Prostate gland (tissue), 2 donors: ENCODE results near the gene DVL1. TPM values are rescaled to one million over a fixed set of nuclear protein-coding genes. Genes with fewer than 3 reads are reported as not detected.

Experiments used
- DNase-seq: peaks from one replicate; pipeline ENCODE4 v3.0.0-alpha.2; 2019; ENCODE audit warnings: low spot score
- H3K27ac ChIP-seq, 2 donors: fragments of 200-600 bp; sonication (generic); 2 replicates each; pipeline ENCODE4 v1.5.1; 2017 to 2019
- H3K27me3 ChIP-seq: fragments of 200-600 bp; sonication (generic); replicated peaks from 2 replicates; pipeline ENCODE4 v1.5.1; 2019; ENCODE audit not compliant: insufficient read depth
- H3K36me3 ChIP-seq, 2 donors: fragments of 200-600 bp; sonication (generic); 1 replicate in 1 of 2; 2 replicates in 1 of 2; pipeline versions ENCODE4 v1.5.1 to v1.8.1; 2017 to 2019
- H3K4me1 ChIP-seq: fragments of 200-600 bp; sonication (generic); replicated peaks from 2 replicates; pipeline ENCODE4 v1.5.1; 2019
- H3K4me3 ChIP-seq, 2 donors: fragments of 200-600 bp; sonication (generic); 2 replicates each; pipeline ENCODE4 v1.5.1; 2017 to 2019
- H3K9me3 ChIP-seq: fragments of 200-600 bp; sonication (generic); 2 replicates; pipeline ENCODE4 v1.5.1; 2017
- POLR2A ChIP-seq: fragments of 450-650 bp; IDR thresholded peaks from one replicate; pipeline ENCODE4 v1.6.1; 2016; ENCODE audit warnings: antibody characterized with exemption, mild to moderate bottlenecking
- POLR2AphosphoS5 ChIP-seq: sonication (generic); formaldehyde crosslinking; IDR thresholded peaks from one replicate; pipeline ENCODE4 v1.6.1; 2017; ENCODE audit warnings: antibody characterized with exemption
- WGBS: methylation state at CpG from one replicate; pipeline ENCODE4 v1.1.5; 2018; 5-methylcytosine and 5-hydroxymethylcytosine counted together
- intact Hi-C: fragments of 100-400 bp; cut with DNase I; formaldehyde crosslinking; loops from one replicate; pipeline ENCODE4 v1.14.2; 2022
- total RNA-seq, 2 donors: library from RNA; depleted of rRNA; stranded (reverse); fragments of >200 nt; gene quantifications; one replicate each; pipeline ENCODE4 v1.1.0, GENCODE V29; 2016
- TF ChIP-seq, protein P1 (sequence below), 4 experiments: fragments of 200-600 bp in 2 of 4; fragments of 450-650 bp in 2 of 4; sonication (generic) in 2 of 4; IDR thresholded peaks; 1 replicate in 3 of 4; 2 replicates in 1 of 4; pipeline ENCODE4 v1.5.1; 2016 to 2019; ENCODE audit warnings: antibody characterized with exemption in 4 of 4, mild to moderate bottlenecking in 2 of 4, moderate library complexity in 2 of 4

DVL1 gene
- total RNA-seq, 2 donors from 2014 or later, result 70.5 to 165 TPM

DNA sequence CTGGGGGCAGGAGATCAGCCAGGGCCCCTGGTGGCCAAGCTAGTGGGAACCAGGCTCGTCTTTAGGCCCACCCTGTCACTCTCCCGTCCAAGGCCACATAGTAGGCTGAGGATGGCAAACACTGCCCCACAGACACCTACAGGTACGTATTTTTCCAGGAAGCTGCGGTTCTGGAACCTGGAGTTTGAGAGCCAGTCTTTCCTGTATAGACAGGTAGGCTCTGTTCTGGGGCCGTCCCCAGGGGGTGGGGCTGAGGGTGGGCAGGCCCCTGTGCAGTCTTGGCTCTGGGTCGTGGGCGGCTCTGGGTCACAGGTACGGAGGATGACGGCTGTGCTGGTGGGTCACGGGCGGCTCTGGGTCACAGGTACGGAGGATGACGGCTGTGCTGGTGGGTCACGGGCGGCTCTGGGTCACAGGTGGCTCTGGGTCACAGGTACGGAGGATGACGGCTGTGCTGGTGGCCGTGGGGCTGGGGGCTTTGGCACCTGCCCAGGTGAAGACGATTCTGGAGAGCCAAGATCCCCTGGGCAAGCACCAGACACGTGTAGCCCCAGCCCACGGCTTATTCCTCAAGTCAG lies 38.7 kb downstream of the DVL1 start:
- WGBS, result 72% methylated on average over 21 of the region's 21 CpGs
- intact Hi-C loops, result no loop called here
- TF ChIP-seq POLR2A, result no peak
- TF ChIP-seq, protein P1, sequence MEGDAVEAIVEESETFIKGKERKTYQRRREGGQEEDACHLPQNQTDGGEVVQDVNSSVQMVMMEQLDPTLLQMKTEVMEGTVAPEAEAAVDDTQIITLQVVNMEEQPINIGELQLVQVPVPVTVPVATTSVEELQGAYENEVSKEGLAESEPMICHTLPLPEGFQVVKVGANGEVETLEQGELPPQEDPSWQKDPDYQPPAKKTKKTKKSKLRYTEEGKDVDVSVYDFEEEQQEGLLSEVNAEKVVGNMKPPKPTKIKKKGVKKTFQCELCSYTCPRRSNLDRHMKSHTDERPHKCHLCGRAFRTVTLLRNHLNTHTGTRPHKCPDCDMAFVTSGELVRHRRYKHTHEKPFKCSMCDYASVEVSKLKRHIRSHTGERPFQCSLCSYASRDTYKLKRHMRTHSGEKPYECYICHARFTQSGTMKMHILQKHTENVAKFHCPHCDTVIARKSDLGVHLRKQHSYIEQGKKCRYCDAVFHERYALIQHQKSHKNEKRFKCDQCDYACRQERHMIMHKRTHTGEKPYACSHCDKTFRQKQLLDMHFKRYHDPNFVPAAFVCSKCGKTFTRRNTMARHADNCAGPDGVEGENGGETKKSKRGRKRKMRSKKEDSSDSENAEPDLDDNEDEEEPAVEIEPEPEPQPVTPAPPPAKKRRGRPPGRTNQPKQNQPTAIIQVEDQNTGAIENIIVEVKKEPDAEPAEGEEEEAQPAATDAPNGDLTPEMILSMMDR (IDR thresholded peaks at IDR 0.05), result no peak
- TF ChIP-seq POLR2AphosphoS5, result peak; percentile 66
- Histone ChIP-seq H3K4me3 (no peak overlapping the region), H3K9me3 (no peaks in the 10 kb centered on the region), H3K27me3 (no peaks in the 10 kb centered on the region), H3K27ac (peak overlapping the region in 1 of 2 donors; percentile 93), H3K4me1 (peaks cover 30% of the 10 kb centered on the region), H3K36me3 (peaks cover 0 to 33% of the 10 kb centered on the region in 2 donors)
- DNase-seq, result peak; percentile 61

DNA sequence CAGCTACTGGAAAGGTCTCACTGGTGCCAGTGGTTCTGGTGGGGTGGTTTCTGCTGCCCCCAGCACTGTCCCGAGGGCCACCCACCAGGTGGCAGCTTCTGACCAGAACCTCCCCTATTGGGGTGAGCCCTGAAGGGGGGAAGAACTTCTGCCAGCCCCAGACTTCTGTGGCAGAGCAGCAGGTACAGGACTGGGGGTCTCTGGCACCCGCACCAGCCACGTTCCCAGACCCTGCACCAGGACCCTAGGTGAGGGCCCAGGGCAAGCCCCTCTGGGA lies 39.2 kb downstream of the DVL1 start:
- Histone ChIP-seq H3K27me3 (no peaks in the 10 kb centered on the region), H3K9me3 (no peaks in the 10 kb centered on the region), H3K4me1 (peaks cover 35% of the 10 kb centered on the region), H3K27ac (peak overlapping the region in 1 of 2 donors; percentile 93), H3K4me3 (peak overlapping the region in 1 of 2 donors; percentile 79), H3K36me3 (peaks cover 0 to 33% of the 10 kb centered on the region in 2 donors)
- TF ChIP-seq, protein P1 (IDR thresholded peaks at IDR 0.05), result no peak
- TF ChIP-seq POLR2AphosphoS5, result no peak
- TF ChIP-seq POLR2A, result no peak
- no peak for DNase-seq
- intact Hi-C loops, result no loop called here
- WGBS, result 55% methylated on average over 3 of the region's 3 CpGs

DNA sequence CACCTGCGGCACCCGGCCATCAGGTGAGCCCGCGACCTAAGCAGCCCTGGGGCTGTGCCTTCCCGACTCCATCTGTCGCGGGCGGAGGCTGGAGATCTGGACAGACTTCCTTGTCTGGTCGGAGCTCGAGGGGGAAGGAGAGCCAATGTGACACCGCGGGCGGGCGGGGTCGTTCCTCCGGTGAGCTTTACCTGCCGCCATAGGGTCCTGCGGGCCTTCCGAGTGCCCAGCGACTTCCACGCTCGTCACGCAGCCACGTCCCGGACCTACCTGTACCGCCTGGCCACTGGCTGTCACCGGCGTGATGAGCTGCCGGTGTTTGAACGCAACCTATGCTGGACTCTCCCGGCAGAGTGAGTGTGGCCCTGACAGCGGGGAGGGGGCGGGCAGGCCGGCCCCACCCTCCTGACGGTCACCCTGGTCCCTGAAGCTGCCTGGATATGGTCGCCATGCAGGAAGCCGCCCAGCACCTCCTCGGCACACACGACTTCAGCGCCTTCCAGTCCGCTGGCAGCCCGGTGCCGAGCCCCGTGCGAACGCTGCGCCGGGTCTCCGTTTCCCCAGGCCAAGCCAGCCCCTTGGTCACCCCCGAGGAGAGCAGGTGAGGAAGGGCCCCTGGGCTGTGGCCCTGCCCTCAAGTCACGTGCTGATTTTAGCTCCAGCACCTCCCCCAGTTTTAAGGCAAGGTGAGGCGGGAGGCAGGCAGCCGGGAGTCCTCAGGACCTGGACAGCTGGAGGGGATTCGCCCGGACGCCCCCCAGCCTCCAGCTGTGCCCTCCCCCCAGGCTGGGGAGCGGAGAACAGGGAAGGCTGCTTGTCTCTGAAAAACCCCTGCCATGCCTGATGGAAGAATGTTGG lies 39.7 kb downstream of the DVL1 start:
- peak overlapping the region; percentile 79 to 97 for H3K4me3 ChIP-seq
- peaks cover 0 to 33% of the 10 kb centered on the region in 2 donors for H3K36me3 ChIP-seq
- peak; percentile 35 for DNase-seq
- TF ChIP-seq POLR2AphosphoS5 (no peak), POLR2A (no peak)
- TF ChIP-seq, protein P1 (IDR thresholded peaks at IDR 0.05), result no peak
- no peaks in the 10 kb centered on the region for H3K27me3 ChIP-seq
- WGBS, result 25% methylated on average over 56 of the region's 57 CpGs
- intact Hi-C loops, result loop anchor here (5.0 kb wide), 1 partner anchor 38 kb away; the partner anchor contains the start of gene DVL1
- peak overlapping the region; percentile 89 to 93 for H3K27ac ChIP-seq
- H3K4me1 ChIP-seq, result peaks cover 40% of the 10 kb centered on the region
- no peaks in the 10 kb centered on the region for H3K9me3 ChIP-seq

DNA sequence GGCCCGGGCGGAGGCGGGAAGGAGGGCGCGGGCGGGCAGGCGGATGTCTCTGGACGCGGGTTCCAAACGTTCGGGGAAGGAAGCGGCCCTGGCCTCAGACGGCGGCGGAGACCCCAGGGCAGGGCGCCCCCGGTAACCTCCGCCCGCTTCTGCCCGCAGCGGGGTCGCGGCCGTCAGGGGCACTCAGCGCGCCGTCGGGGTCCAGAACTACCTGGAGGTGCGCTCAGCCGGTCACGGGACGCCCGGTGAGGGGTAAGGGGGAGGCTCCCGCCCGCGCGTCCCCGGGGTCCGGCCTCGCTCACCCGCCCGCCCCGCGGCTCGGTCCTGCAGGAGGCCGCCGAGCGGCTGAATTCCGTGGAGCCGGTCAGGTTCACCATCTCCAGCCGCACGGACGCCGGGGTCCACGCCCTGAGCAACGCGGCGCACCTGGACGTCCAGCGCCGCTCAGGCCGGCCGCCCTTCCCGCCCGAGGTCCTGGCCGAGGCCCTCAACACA lies 40.4 kb downstream of the DVL1 start:
- peaks cover 40% of the 10 kb centered on the region for H3K4me1 ChIP-seq
- TF ChIP-seq POLR2AphosphoS5, result no peak
- H3K36me3 ChIP-seq, result peaks cover 0 to 26% of the 10 kb centered on the region in 2 donors
- H3K27ac ChIP-seq, result peak overlapping the region; percentile 89 to 93
- no peak for DNase-seq
- H3K4me3 ChIP-seq, result peak overlapping the region; percentile 79 to 97
- H3K27me3 ChIP-seq, result no peaks in the 10 kb centered on the region
- H3K9me3 ChIP-seq, result no peaks in the 10 kb centered on the region
- WGBS, result under 1% methylated on average over 45 of the region's 66 CpGs
- intact Hi-C loops, result loop anchor here (5.0 kb wide), 1 partner anchor 38 kb away; the partner anchor contains the start of gene DVL1

DNA sequence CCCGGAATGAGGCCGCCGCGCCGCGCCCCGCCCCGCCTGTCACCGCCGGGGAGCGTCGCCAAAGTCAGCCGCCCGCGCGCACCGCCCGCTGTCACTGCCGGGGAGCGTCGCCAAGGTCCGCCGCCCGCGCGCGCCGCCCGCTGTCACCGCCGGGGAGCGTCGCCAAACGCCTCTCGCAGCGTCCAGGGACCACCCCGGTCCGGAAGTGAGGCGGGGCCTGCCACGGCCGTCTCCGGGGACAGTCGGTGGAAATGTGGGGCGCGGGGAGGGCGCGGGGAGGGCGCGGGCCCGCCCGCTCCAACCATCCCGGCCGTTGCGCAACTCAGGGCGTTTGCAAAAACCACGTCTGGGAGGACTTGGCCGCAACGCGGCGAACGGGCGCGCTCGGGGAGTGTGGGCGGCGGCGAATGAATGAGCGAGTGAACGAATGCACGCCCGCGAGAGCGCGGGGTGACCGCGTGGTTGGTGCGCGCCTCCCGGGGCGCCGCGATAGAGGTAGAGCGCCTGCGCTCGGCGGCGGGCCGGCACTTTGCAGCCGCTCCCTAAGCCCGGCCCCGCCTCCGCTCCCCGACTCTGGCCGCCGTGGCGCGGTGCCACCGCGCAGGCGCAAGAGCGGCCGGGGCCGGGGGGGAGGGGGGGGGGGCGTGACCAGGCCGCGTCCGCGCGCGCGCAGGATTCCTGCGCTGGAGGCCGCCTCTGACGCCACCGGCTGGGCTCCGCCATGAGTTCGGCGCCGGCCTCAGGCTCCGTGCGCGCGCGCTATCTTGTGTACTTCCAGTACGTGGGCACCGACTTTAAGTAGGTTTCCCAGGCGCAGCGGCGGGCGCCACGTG lies 41.1 kb downstream of the DVL1 start, which contains the start of the genes ACAP3 and PUSL1:
ACAP3 (minus strand) TSS at position 8 of the 833 bp plus-strand sequence. CDS start 115 bp downstream, outside the sequence.
PUSL1 (plus strand) TSS at position 675 of the 833 bp plus-strand sequence; CDS start at position 722, 47 bp downstream.
- peak within 1 kb of the TSS; percentile 79 to 97 for H3K4me3 ChIP-seq
- WGBS, result under 1% methylated on average over 81 of the region's 131 CpGs
- no peaks in the 10 kb centered on the region for H3K9me3 ChIP-seq
- H3K27ac ChIP-seq, result peak within 1 kb of the TSS; percentile 89 to 93
- peak; percentile 48 for TF ChIP-seq POLR2AphosphoS5
- TF ChIP-seq POLR2A, result peak; percentile 34
- TF ChIP-seq, protein P1 (IDR thresholded peaks at IDR 0.05), result peak in 2 of 4 experiments; percentile 42 to 44
- no peaks in the 10 kb centered on the region for H3K27me3 ChIP-seq
- intact Hi-C loops, result loop anchor here (5.0 kb wide), 1 partner anchor 39 kb away; the partner anchor contains the start of gene DVL1
- peak; percentile 75 for DNase-seq
- peaks cover 40% of the 10 kb centered on the region for H3K4me1 ChIP-seq
- peaks cover 0 to 19% of the 10 kb centered on the region in 2 donors for H3K36me3 ChIP-seq
